IMR-90 (cell line): Measurements from ENCODE around the gene MSI2. TPM values are rescaled to one million over a fixed set of nuclear protein-coding genes. Genes with fewer than 3 reads are reported as not detected.
A peak's percentile ranks its signal among the peaks of the same experiment; 100 is the strongest.

Experiments used
- ATAC-seq: fragments of 200-7000 bp; cut with Tn5 transposase; 2 replicates; pipeline ENCODE4 v1.9.1; 2020; ENCODE audit warnings: low read depth, mild to moderate bottlenecking, moderate library complexity
- BruUV-seq: library from RNA; stranded (reverse); fragments of 400-500 nt; replicated peaks from 2 replicates; lab custom pipeline; 2021; lab: Mats Ljungman, UMichigan
- CTCF ChIA-PET: fragments of 300-600 bp; formaldehyde crosslinking; extraction: SDS; loops from one replicate; lab custom pipeline; 2021; ENCODE audit warnings: antibody characterized with exemption; lab: Yijun Ruan, JAX
- POLR2A ChIA-PET: fragments of 300-600 bp; sonication (Branson Sonifier 250); formaldehyde crosslinking; loops from one replicate; lab custom pipeline; 2022; ENCODE audit warnings: antibody characterized with exemption; ENCODE audit not compliant: unreplicated experiment; lab: Charles Lee
- DNase-seq: peaks from one replicate; pipeline ENCODE4 v3.0.0; 2013
- H2AFZ ChIP-seq: replicated peaks from 2 replicates; pipeline ENCODE3; 2013; ENCODE audit warnings: low read length, mild to moderate bottlenecking; ENCODE audit not compliant: poor library complexity
- H2AK5ac ChIP-seq: 2 replicates; pipeline ENCODE4 v1.6.1; 2013; ENCODE audit warnings: low read depth, low read length, inconsistent platforms
- H2AK9ac ChIP-seq: replicated peaks from 2 replicates; pipeline ENCODE3; 2013; ENCODE audit warnings: mild to moderate bottlenecking, low read depth, low read length, moderate library complexity; ENCODE audit not compliant: poor library complexity
- H2BK120ac ChIP-seq: 2 replicates; pipeline ENCODE4 v1.6.1; 2013; ENCODE audit warnings: low read depth, low read length, inconsistent platforms
- H2BK15ac ChIP-seq: 3 replicates; pipeline ENCODE4 v1.6.1; 2013; ENCODE audit warnings: low read depth, low read length, inconsistent platforms
- H2BK20ac ChIP-seq: 2 replicates; pipeline ENCODE4 v1.6.1; 2013; ENCODE audit warnings: low read depth, mild to moderate bottlenecking, inconsistent platforms, low read length, moderate library complexity
- H2BK5ac ChIP-seq: 2 replicates; pipeline ENCODE4 v1.6.1; 2013; ENCODE audit warnings: mild to moderate bottlenecking, low read depth, low read length, inconsistent platforms; ENCODE audit not compliant: poor library complexity, severe bottlenecking
- H3K14ac ChIP-seq: replicated peaks from 2 replicates; pipeline ENCODE4 v1.6.1; 2013; ENCODE audit warnings: low read depth, low read length, inconsistent platforms
- H3K18ac ChIP-seq: 2 replicates; pipeline ENCODE4 v1.6.1; 2013; ENCODE audit warnings: low read depth, low read length, control low read depth
- H3K23ac ChIP-seq: 2 replicates; pipeline ENCODE4 v1.6.1; 2013; ENCODE audit warnings: low read depth, low read length, inconsistent platforms
- H3K27ac ChIP-seq: 2 replicates; pipeline ENCODE4 v1.5.1; 2013; ENCODE audit warnings: mild to moderate bottlenecking, control low read depth, low read length; ENCODE audit not compliant: insufficient read depth
- H3K27me3 ChIP-seq: 2 replicates; pipeline ENCODE4 v1.6.1; 2013; ENCODE audit warnings: low read length; ENCODE audit not compliant: control insufficient read depth, insufficient read depth
- H3K36me3 ChIP-seq: 2 replicates; pipeline ENCODE4 v1.6.1; 2013; ENCODE audit warnings: low read length, mixed read lengths; ENCODE audit not compliant: control insufficient read depth, insufficient read depth
- H3K4ac ChIP-seq: 2 replicates; pipeline ENCODE4 v1.6.1; 2013; ENCODE audit warnings: low read depth, low read length, inconsistent platforms
- H3K4me1 ChIP-seq: 2 replicates; pipeline ENCODE4 v1.6.1; 2013; ENCODE audit warnings: low read length, mixed read lengths; ENCODE audit not compliant: control insufficient read depth, insufficient read depth
- H3K4me2 ChIP-seq: 2 replicates; pipeline ENCODE4 v1.6.1; 2013; ENCODE audit warnings: low read depth, mild to moderate bottlenecking, control low read depth, low read length, moderate library complexity
- H3K4me3 ChIP-seq: 2 replicates; pipeline ENCODE4 v1.5.1; 2013; ENCODE audit warnings: low read depth, mild to moderate bottlenecking, control low read depth, low read length, moderate library complexity; ENCODE audit not compliant: insufficient read depth
- H3K56ac ChIP-seq: 2 replicates; pipeline ENCODE4 v1.6.1; 2013; ENCODE audit warnings: low read length, inconsistent platforms; ENCODE audit not compliant: insufficient read depth; ENCODE audit errors: extremely low read depth
- H3K79me1 ChIP-seq, 2 experiments: 2 replicates each; pipeline ENCODE4 v1.6.1; 2013; ENCODE audit warnings: low read length in 2 of 2, inconsistent platforms in 1 of 2, low read depth in 1 of 2
- H3K9ac ChIP-seq: 2 replicates; pipeline ENCODE4 v1.6.1; 2013; ENCODE audit warnings: low read depth, low read length, control low read depth
- H3K9me1 ChIP-seq: 2 replicates; pipeline ENCODE4 v1.6.1; 2013; ENCODE audit warnings: low read length, inconsistent platforms; ENCODE audit not compliant: insufficient read depth
- H3K9me3 ChIP-seq: 2 replicates; pipeline ENCODE4 v1.6.1; 2013; ENCODE audit warnings: low read length; ENCODE audit not compliant: control insufficient read depth, insufficient read depth
- H4K20me1 ChIP-seq: 2 replicates; pipeline ENCODE4 v1.6.1; 2013; ENCODE audit warnings: low read length, inconsistent platforms; ENCODE audit not compliant: insufficient read depth
- H4K5ac ChIP-seq: 2 replicates; pipeline ENCODE4 v1.6.1; 2013; ENCODE audit warnings: mild to moderate bottlenecking, low read depth, low read length, control low read depth
- H4K8ac ChIP-seq, 2 experiments: 2 replicates each; pipeline ENCODE4 v1.6.1; 2013; ENCODE audit warnings: low read depth in 2 of 2, low read length in 2 of 2, control low read depth in 1 of 2, inconsistent platforms in 1 of 2
- H4K91ac ChIP-seq: 2 replicates; pipeline ENCODE4 v1.6.1; 2013; ENCODE audit warnings: low read depth, low read length, inconsistent platforms; ENCODE audit not compliant: insufficient read depth
- BHLHE40 ChIP-seq: fragments of 150-350 bp; IDR thresholded peaks from 2 replicates; pipeline ENCODE4 v1.6.1; 2016; ENCODE audit warnings: mild to moderate bottlenecking, low read depth, low read length
- FOS ChIP-seq: fragments of 150-350 bp; IDR thresholded peaks from 2 replicates; pipeline ENCODE4 v1.6.1; 2016; ENCODE audit warnings: low read depth, low read length
- MAFK ChIP-seq: IDR thresholded peaks from 2 replicates; pipeline ENCODE4 v1.6.1; 2012; ENCODE audit warnings: low read depth, low read length, improper control_type of control experiment
- MXI1 ChIP-seq: IDR thresholded peaks from 2 replicates; pipeline ENCODE4 v1.6.1; 2012; ENCODE audit warnings: low read depth, mild to moderate bottlenecking, low read length, moderate library complexity, borderline replicate concordance
- POLR2A ChIP-seq: IDR thresholded peaks from 2 replicates; pipeline ENCODE4 v1.6.1; 2012; ENCODE audit warnings: mild to moderate bottlenecking, low read depth, low read length
- RAD21 ChIP-seq: IDR thresholded peaks from 2 replicates; pipeline ENCODE4 v1.6.1; 2012; ENCODE audit warnings: low read length, improper control_type of control experiment
- RCOR1 ChIP-seq: IDR thresholded peaks from 2 replicates; pipeline ENCODE4 v1.6.1; 2012; ENCODE audit warnings: mild to moderate bottlenecking, low read length, improper control_type of control experiment; ENCODE audit not compliant: insufficient replicate concordance
- SMC3 ChIP-seq: fragments of 150-350 bp; IDR thresholded peaks from 2 replicates; pipeline ENCODE4 v1.6.1; 2016; ENCODE audit warnings: low read depth, mild to moderate bottlenecking, antibody characterized with exemption, low read length, moderate library complexity
- USF2 ChIP-seq: fragments of 150-350 bp; IDR thresholded peaks from 2 replicates; pipeline ENCODE4 v1.6.1; 2017; ENCODE audit warnings: mild to moderate bottlenecking, antibody characterized with exemption, low read length, low read depth
- WGBS, 2 experiments: methylation state at CpG; one replicate each; pipeline versions ENCODE4 v1.1.5 to v1.1.7; 2013; ENCODE audit warnings: missing lambda C conversion rate in 2 of 2; ENCODE audit not compliant: insufficient read length in 1 of 2; ENCODE audit errors: extremely low coverage in 2 of 2; 5-methylcytosine and 5-hydroxymethylcytosine counted together
- dilution Hi-C: fragments of 300-500 bp; cut with HindIII; formaldehyde crosslinking; loops from one replicate; pipeline ENCODE4 v1.14.3; 2018; ENCODE audit warnings: low sequenced_read_pairs; ENCODE audit not compliant: unreplicated experiment
- in situ Hi-C: fragments of 300-500 bp; cut with MboI; formaldehyde crosslinking; loops from 3 replicates; pipeline ENCODE4 v1.14.3; 2019; ENCODE audit warnings: low sequenced_read_pairs, inconsistent platforms, mixed read lengths
- intact Hi-C: fragments of 100-400 bp; cut with micrococcal nuclease; formaldehyde crosslinking; loops from 2 replicates; pipeline ENCODE4 v1.10.0; 2022
- polyA plus RNA-seq, 3 experiments: library from polyadenylated mRNA; depleted of rRNA; stranded (reverse); fragments of >200 nt; gene quantifications; 2 replicates each; pipeline ENCODE4 v1.2.3, GENCODE V29; 2012; ENCODE audit warnings: low replicate concordance in 1 of 3
- total RNA-seq: library from RNA; depleted of rRNA; stranded (reverse); fragments of >200 nt; gene quantifications from 2 replicates; pipeline ENCODE4 v1.2.3, GENCODE V29; 2012

Gene MSI2
- total and polyA plus RNA-seq, 2 of the 4 experiments (the other 2 are of a cell fraction), result 13.0 to 16.0 TPM

- TF ChIP-seq FOS (no peak), MXI1 (no peak)
These were observed 249.8 kb downstream of the MSI2 start (continued) for GRCh38 chr17:57505841-57506773.

- ATAC-seq, result peak; percentile 31
- DNase-seq, result no peak
- ChIA-PET POLR2A (no interaction called here), CTCF (interaction anchor here (0.7 kb wide), 1 partner anchor 91 kb away, joined by 9 read pairs; no protein-coding TSS in a partner anchor)
- Histone ChIP-seq H2BK15ac (no peak overlapping the region), H2AK9ac (no peak overlapping the region), H4K20me1 (no peaks in the 10 kb centered on the region; the same call in 1 of the 2 replicates), H2BK120ac (no peak overlapping the region), H3K9me3 (no peaks in the 10 kb centered on the region), H3K18ac (no peak overlapping the region), H3K79me1 (peaks cover 0 to 6% of the 10 kb centered on the region in 2 experiments; a peak in 2 of 4 replicates), H4K5ac (no peak overlapping the region), H2AK5ac (no peak overlapping the region), H3K56ac (no peak overlapping the region), H3K27me3 (no peaks in the 10 kb centered on the region), H3K27ac (no peak overlapping the region), H3K4ac (no peak overlapping the region), H3K9me1 (0 out of 2 replicates have a peak, but pooled peaks cover 2% of the 10 kb centered on the region), H3K4me3 (no peak overlapping the region), H3K14ac (no peak overlapping the region), H3K4me2 (no peak overlapping the region), H2BK5ac (no peak overlapping the region), H2AFZ (no peak overlapping the region), H4K8ac (no peak overlapping the region), H4K91ac (no peak overlapping the region), H3K4me1 (peaks cover 2% of the 10 kb centered on the region; the same call in 1 of the 2 replicates), H2BK20ac (no peak overlapping the region), H3K36me3 (no peaks in the 10 kb centered on the region), H3K23ac (no peak overlapping the region), H3K9ac (no peak overlapping the region)
- BruUV-seq, result no TSS peak
- dilution Hi-C loops (no loop called here), in situ Hi-C loops (no loop called here), intact Hi-C loops (no loop called here)
- TF ChIP-seq MXI1, result no peak
- no peak for TF ChIP-seq RAD21
- no peak for TF ChIP-seq RCOR1
- no peak for TF ChIP-seq FOS
- no peak for TF ChIP-seq BHLHE40
- no peak for TF ChIP-seq SMC3
- no peak for TF ChIP-seq POLR2A
- TF ChIP-seq MAFK, result no peak
- TF ChIP-seq USF2, result no peak
- no CpG with 5 or more reads among the region's 1 CpG for WGBS, 2 experiments
These were observed 250.4 kb downstream of the MSI2 start for GRCh38 chr17:57506774-57507127.
